Astrocyte of the cerebellum (primary cell): ENCODE results near the gene P2RX6.
"Not testable (repeated sequence)": the region's sequence is repeated elsewhere in the genome, so short reads cannot be mapped to it uniquely, and the experiment has no call there.

ENCODE experiments used
- DNase-seq: peaks from one replicate; pipeline ENCODE4 v3.0.0-alpha.2; 2011; ENCODE audit warnings: low read depth
- H3K4me3 ChIP-seq: 2 replicates; pipeline ENCODE4 v1.5.1; 2011; ENCODE audit warnings: mild to moderate bottlenecking, low read depth, low read length, moderate library complexity
- CTCF ChIP-seq: IDR thresholded peaks from 2 replicates; pipeline ENCODE4 v1.5.1; 2012; ENCODE audit warnings: low read length, low read depth, moderate library complexity, mild to moderate bottlenecking; ENCODE audit errors: missing control alignments
- in situ Hi-C: cut with HindIII; loops from 2 replicates; pipeline ENCODE4 v1.10.0; 2017; ENCODE audit warnings: low sequenced_read_pairs

The P2RX6 gene

GRCh38 chr22:21032868-21033688, 18.1 kb downstream of the P2RX6 start:
- TF ChIP-seq CTCF = no peak
- DNase-seq = no peak
- in situ Hi-C loops = no loop called here
- H3K4me3 ChIP-seq = no peak overlapping the region

GRCh38 chr22:21033895-21034294, 18.9 kb downstream of the P2RX6 start:
- no peak for DNase-seq
- in situ Hi-C loops = no loop called here
- no peak overlapping the region for H3K4me3 ChIP-seq
- TF ChIP-seq CTCF = no peak

DNA sequence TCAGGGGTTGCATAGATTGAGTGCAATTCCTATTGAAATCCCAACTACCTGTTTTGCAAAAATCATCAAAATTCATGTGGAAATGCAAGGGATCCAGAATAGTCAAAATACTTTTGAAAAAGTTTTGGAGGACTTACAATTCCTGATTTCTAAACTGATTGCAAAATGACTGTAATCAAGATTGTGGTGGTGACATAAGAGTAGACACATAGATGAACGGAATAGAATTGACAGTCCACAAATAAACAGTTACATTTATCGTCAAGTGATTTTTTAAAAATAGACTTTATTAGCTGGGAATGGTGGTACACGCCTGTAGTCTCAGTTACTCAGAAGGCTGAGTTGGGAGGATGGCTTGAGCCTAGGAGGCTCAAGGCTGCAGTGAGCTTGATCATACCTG, 20.0 kb downstream of the P2RX6 start:
- no peak for DNase-seq
- TF ChIP-seq CTCF = no peak
- no peak overlapping the region for H3K4me3 ChIP-seq
- in situ Hi-C loops = no loop called here

GRCh38 chr22:21038405-21038804, 23.4 kb downstream of the P2RX6 start:
- in situ Hi-C loops = no loop called here
- no peak for TF ChIP-seq CTCF
- DNase-seq = no peak
- H3K4me3 ChIP-seq = no peak overlapping the region

DNA sequence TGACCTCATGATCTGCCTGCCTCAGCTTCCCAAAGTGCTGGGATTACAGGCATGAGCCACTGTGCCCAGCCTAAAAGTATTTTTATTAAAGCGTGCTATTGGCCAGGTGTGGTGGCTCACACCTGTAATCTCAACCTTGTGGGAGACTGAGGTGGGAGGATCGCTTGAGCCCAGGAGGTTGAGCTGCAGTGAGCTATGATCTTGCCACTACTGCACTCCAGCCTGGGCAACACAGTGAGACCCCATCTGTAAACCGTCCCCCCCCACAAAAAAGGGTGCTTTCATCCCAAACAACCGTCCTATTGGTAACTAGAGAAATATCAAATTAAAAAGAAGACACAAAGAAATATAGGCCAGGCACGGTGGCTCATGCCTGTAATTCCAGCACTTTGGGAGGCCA, 24.2 kb downstream of the P2RX6 start:
- in situ Hi-C loops, H3K4me3 ChIP-seq, DNase-seq: not testable (repeated sequence)

- no peak for TF ChIP-seq CTCF
- in situ Hi-C loops = no loop called here
- no peak overlapping the region for H3K4me3 ChIP-seq
- DNase-seq = no peak
Observed at GRCh38 chr22:21041937-21042336, 27.0 kb downstream of the P2RX6 start.

DNA sequence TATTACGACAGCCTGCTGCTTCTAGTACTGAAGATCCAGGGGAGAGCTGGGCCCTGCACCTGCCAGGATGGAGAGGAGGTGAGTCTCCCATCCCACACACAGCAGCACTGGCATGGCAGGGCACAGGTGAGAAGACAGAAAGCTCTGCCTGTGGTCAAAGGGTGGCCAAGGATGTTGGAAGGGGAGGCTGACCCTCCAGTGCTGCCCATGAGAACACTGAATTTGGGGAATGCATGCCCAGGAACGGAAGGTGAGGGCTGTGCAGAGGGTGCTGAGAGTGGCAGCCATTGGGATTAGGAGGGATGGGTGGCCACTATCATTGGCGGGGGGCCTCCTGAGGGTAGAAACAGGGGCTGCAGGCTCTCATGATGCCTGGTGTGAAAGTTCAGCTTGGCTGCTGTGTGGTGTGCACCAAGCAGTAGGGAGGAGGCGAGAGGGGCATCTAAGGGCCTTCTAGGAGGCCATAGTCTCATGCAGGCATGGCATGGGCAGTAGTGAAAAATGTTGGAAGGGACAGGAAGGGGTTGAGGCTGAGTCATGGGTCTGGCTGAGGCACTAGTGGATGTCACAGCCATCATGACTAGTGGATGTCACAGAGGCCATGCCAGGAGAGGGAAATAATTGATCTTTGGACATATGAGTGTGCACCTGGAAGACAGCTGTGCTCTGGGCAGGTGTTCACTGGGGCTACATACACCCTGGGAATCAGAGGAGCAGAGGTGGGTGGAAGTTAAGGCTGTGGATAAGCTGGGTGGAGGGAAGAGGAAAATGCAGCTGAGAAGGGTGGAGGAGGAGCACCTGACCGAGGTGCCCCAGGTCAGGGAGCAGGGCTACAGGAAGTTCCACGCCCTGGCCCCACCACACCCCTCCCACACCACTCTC, 28.3 kb downstream of the P2RX6 start:
- H3K4me3 ChIP-seq = no peak overlapping the region
- in situ Hi-C loops = no loop called here
- TF ChIP-seq CTCF = no peak
- no peak for DNase-seq
